Measurements from ENCODE around the gene KLK13.

KLK13 gene

DNA sequence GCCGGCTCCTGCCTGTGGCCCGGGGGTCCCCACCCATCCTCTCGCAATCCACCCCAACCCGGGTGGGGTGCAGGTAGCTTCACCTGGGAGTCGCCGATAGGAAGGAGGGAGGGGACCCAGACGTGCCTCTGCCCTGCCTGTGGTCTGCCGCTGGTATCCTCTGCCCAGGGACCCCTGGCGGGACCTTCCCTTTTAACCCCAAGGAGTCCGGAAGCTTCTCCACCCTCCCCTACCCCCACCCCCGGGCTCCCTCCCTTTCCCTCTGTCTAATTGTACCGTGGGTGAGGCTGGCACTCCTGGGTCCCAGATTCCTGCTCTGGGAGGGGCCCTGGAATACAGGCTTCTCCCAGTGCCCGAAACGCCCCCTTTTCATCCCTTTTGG is 45.4 kb downstream of the KLK13 start, which contains the start of gene KLK10:
Gene KLK10 (minus strand): TSS at position 166 of the 382 bp plus-strand sequence. CDS start 579 bp downstream, outside the sequence.
- DNase-seq (ENCODE audit: low read depth) = no peak

GRCh38 chr19:51018745-51019543 is 45.9 kb downstream of the KLK13 start:
- DNase-seq (ENCODE audit: low read depth) = no peak

DNA sequence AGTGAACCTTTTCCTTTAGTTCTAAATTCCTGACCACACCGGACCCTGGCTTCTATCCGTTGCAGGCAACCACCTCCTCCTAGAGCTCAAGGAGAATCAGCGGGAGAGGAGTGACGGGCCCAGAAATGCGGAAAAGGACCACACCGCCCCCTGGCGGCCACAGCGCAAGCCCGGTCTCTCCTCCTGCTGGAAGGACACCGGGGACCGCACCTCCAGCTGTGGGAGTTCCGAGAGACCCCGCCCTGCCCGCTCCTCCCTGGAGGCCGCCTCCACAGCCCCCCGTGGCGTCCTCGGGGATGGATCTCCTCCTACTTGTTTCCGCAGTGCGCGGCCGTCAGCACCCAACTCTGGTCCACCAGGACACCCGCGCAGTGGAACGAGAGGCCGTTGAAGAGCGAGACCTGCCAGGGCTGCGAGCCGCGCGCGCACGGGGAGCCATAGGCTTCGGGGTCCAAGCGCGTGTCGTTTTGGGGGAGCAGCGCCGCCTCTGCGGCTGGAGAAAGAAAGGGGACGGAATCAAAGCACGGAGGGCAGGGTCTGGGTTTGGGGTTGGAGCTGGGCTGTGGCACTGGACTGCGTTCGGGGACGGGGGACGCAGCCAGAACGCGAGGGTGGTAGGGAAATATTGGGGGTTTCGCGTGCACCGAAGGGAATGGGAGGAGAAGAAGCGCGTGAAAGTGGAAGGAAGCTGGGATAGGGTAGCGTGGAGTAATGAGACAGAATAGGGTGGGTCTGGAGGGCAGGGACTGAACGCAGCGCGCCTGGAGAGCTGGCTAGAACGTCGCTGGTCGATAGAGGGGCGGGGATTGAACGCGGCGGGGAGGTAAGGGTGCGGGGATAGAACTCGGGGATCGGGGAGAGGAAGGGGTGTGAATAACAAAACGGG is 47.9 kb downstream of the KLK13 start:
- DNase-seq (ENCODE audit: low read depth) = peak; percentile 36

DNA sequence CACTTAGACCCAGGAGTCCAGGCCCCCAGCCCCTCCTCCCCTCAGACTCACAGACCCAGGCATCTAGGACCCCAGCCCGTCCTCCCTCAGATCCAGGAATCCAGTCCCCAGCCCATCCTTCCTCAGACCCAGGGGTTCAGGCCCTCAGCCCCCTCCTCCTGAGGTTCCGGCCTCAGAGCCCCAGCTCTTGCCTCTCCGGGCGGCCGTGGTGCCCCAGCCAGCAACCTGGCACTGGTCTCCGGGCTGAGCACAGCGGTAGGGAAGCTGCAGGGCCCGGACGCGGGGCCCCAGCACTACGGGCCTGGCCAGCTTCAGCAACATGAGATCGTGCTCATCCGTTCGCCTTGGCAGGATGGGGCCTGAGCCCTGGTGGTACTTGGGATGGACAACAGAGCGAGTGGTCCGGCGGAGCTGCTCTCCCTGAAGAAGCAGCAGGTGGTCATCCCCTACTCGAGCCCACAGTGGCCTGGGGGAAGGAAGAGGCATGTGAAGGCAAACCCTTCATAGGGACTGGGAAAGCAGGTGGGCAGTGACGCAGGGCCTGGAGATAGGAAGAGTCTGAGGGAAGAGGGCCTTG is 49.1 kb downstream of the KLK13 start:
- no peak for DNase-seq (ENCODE audit: low read depth)

- DNase-seq (ENCODE audit: low read depth) = no peak
These were observed 50.6 kb downstream of the KLK13 start for GRCh38 chr19:51014242-51014641.

DNA sequence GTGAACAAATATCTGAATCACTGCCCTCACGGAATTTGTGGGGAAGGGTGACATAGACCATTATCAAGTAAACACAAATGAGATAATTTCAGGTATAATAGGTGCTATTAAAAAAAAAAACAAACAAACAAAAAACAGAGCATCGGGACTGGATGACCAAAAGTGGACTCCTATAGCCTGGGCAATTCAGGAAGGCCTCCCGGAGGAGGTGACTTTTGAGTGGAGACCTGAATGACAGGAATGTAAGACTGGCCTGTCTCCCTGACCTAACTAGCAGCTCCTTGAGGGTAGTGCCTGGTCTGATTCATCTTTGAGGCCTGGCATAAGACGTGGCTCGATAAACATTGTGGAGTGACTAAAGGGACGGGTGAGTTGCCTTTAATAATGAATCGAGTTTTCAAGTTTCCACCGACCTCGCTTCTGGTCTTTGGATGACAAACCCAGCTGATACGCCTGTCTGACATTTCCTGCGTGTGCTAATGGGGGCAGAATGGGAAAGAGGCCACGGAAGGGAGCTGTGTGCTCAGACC is 52.2 kb downstream of the KLK13 start:
- DNase-seq (ENCODE audit: low read depth) = no peak

DNA sequence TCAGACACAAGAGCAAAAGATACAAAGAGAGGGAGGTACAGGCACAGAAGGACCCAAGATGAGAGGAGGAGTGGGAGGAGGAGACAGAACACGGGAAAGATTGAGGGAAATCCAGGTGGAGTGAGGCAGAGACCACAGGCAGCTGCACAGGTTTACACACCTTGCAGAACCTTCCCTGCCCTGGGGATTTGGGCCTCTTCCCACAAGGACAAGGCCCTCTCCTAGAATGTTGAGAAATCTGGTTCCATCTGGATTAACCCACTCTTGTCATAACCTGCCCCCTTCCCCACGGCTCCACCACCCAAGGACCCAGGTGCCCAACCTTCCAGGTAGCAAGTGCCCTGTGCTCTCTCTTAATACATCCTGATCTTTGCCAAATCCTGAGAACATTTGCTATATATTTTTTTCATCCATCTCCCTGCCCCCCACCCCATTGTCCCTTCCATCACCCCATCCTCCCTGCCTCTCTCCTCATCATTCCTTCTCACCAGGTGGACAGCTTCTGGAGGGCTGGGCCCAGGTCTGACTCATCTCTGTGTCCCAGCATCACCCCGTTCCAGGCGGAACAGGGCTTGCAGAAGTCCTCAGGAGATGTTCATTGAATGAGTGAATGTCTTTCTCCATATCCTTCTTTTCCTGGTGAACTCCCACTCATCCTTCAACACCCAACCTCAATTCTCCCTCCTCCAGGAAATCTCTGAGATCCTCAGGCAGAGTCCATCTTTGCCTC is 54.7 kb downstream of the KLK13 start:
- DNase-seq (ENCODE audit: low read depth) = no peak

GRCh38 chr19:51009061-51009891 is 55.6 kb downstream of the KLK13 start:
- no peak for DNase-seq (ENCODE audit: low read depth)

GRCh38 chr19:51007488-51007887 is 57.4 kb downstream of the KLK13 start:
- no peak for DNase-seq (ENCODE audit: low read depth)

DNA sequence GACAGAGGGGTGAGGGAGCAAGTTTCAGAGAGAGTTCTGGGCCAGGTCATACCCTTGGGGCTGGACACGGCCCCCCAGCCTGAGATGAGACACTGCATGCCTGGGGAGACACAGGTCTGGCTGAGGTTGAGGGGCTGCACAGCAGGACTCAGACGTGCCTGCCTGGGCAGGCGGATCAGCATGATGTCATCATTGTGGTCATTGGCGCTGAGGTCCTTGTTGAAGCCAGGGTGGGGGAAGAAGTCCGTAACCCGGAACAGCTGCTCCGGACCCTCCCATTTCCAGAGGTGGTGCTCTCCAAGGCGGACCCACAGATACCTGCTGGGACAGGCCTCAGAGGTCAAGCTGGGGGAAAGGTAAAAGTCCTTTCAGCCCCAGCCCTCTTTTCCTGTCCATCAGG is 58.5 kb downstream of the KLK13 start:
- DNase-seq (ENCODE audit: low read depth) = no peak
